Measurements from ENCODE around the gene CPNE4. TPM values are rescaled to one million over a fixed set of nuclear protein-coding genes. Genes with fewer than 3 reads are reported as not detected.
"Not testable (repeated sequence)": the region's sequence is repeated elsewhere in the genome, so short reads cannot be mapped to it uniquely, and the experiment has no call there.

The CPNE4 gene
- total RNA-seq, 4 donors from 2014 or later = not detected

GRCh38 chr3:132047209-132047608, 12.4 kb upstream of the CPNE4 start:
- no peaks in the 10 kb centered on the region for H3K27me3 ChIP-seq
- no peaks in the 10 kb centered on the region for H3K9me3 ChIP-seq
- no peak overlapping the region for H3K27ac ChIP-seq
- in situ Hi-C loops (cut with MboI; ENCODE audit: low sequenced_read_pairs in 4 of 4) = loop anchor here in 1 of 4 donors (25.0 kb wide), 1 partner anchor 1010 kb away; the partner anchor contains the start of genes ASTE1 and NEK11
- intact Hi-C loops (cut with DNase I; ENCODE audit: low total_unique reads) = no loop called here
- H3K36me3 ChIP-seq = no peaks in the 10 kb centered on the region
- ATAC-seq = no peak
- no peak for DNase-seq
- no peak overlapping the region for H3K4me3 ChIP-seq
- TF ChIP-seq POLR2A (IDR thresholded peaks at IDR 0.05) = no peak
- TF ChIP-seq, protein P1, sequence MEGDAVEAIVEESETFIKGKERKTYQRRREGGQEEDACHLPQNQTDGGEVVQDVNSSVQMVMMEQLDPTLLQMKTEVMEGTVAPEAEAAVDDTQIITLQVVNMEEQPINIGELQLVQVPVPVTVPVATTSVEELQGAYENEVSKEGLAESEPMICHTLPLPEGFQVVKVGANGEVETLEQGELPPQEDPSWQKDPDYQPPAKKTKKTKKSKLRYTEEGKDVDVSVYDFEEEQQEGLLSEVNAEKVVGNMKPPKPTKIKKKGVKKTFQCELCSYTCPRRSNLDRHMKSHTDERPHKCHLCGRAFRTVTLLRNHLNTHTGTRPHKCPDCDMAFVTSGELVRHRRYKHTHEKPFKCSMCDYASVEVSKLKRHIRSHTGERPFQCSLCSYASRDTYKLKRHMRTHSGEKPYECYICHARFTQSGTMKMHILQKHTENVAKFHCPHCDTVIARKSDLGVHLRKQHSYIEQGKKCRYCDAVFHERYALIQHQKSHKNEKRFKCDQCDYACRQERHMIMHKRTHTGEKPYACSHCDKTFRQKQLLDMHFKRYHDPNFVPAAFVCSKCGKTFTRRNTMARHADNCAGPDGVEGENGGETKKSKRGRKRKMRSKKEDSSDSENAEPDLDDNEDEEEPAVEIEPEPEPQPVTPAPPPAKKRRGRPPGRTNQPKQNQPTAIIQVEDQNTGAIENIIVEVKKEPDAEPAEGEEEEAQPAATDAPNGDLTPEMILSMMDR (IDR thresholded peaks at IDR 0.05 in 4 of 5, conservative IDR thresholded peaks at IDR 0.05 in 1 of 5) = no peak
- no peaks in the 10 kb centered on the region for H3K4me1 ChIP-seq

- ATAC-seq; H3K4me3 ChIP-seq; DNase-seq; H3K27me3 ChIP-seq; H3K4me1 ChIP-seq; intact Hi-C loops (cut with DNase I; ENCODE audit: low total_unique reads); H3K27ac ChIP-seq; H3K36me3 ChIP-seq; H3K9me3 ChIP-seq: not testable (repeated sequence)
- in situ Hi-C loops (cut with MboI; ENCODE audit: low sequenced_read_pairs in 4 of 4) = loop anchor here in 1 of 4 donors (25.0 kb wide), 1 partner anchor 1008 kb away; the partner anchor contains the start of genes ASTE1 and NEK11
Observed at GRCh38 chr3:132044874-132045273, 10.1 kb upstream of the CPNE4 start.

DNA sequence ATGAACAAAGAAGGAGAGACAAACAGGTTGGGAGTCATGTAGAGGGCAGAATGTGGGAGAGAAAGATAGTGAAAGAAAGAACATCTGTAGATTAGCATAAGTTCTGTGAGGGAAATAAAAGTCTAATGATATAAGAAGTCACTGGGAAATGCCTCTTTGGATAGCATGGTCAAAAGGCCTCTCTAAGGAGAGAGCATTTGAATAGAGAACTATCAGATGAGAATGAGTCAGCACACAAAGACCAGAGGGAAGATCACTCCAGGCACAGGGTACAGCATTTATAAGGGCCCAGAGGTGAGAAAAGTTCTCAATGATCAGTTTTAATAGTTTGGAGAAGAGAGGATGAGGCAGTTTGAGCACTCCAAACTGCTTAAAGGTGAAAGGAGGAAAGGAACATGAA, 7.9 kb upstream of the CPNE4 start:
- ATAC-seq (no peak), DNase-seq (no peak)
- no peak overlapping the region for H3K4me3 ChIP-seq
- no peaks in the 10 kb centered on the region for H3K36me3 ChIP-seq
- H3K27me3 ChIP-seq = peaks cover 0 to 4% (median 0%) of the 10 kb centered on the region in 3 donors
- intact Hi-C loops (cut with DNase I; ENCODE audit: low total_unique reads) (no loop called here), in situ Hi-C loops (cut with MboI; ENCODE audit: low sequenced_read_pairs in 4 of 4) (loop anchor here in 1 of 4 donors (25.0 kb wide), 1 partner anchor 1005 kb away; the partner anchor contains the start of genes ASTE1 and NEK11)
- no peak overlapping the region for H3K27ac ChIP-seq
- TF ChIP-seq, protein P1 (IDR thresholded peaks at IDR 0.05 in 4 of 5, conservative IDR thresholded peaks at IDR 0.05 in 1 of 5) = no peak
- no peak for TF ChIP-seq POLR2A (IDR thresholded peaks at IDR 0.05)
- no peaks in the 10 kb centered on the region for H3K4me1 ChIP-seq
- H3K9me3 ChIP-seq = no peaks in the 10 kb centered on the region

- TF ChIP-seq POLR2A (IDR thresholded peaks at IDR 0.05) = no peak
- TF ChIP-seq, protein P1 (IDR thresholded peaks at IDR 0.05 in 4 of 5, conservative IDR thresholded peaks at IDR 0.05 in 1 of 5) = no peak
- DNase-seq (no peak), ATAC-seq (no peak)
- no peak overlapping the region for H3K4me3 ChIP-seq
- H3K9me3 ChIP-seq = no peaks in the 10 kb centered on the region
- no peaks in the 10 kb centered on the region for H3K36me3 ChIP-seq
- intact Hi-C loops (cut with DNase I; ENCODE audit: low total_unique reads) = loop anchor here (5.0 kb wide), 1 partner anchor 304 kb away; no protein-coding TSS in a partner anchor
- in situ Hi-C loops (cut with MboI; ENCODE audit: low sequenced_read_pairs in 4 of 4) = loop anchor here in 1 of 4 donors (25.0 kb wide), 1 partner anchor 1001 kb away; the partner anchor contains the start of genes ASTE1 and NEK11
- H3K27ac ChIP-seq = no peak overlapping the region
- no peaks in the 10 kb centered on the region for H3K4me1 ChIP-seq
- H3K27me3 ChIP-seq = peaks cover 30 to 47% (median 34%) of the 10 kb centered on the region in 3 donors
Observed at GRCh38 chr3:132038198-132038825, 3.5 kb upstream of the CPNE4 start.

DNA sequence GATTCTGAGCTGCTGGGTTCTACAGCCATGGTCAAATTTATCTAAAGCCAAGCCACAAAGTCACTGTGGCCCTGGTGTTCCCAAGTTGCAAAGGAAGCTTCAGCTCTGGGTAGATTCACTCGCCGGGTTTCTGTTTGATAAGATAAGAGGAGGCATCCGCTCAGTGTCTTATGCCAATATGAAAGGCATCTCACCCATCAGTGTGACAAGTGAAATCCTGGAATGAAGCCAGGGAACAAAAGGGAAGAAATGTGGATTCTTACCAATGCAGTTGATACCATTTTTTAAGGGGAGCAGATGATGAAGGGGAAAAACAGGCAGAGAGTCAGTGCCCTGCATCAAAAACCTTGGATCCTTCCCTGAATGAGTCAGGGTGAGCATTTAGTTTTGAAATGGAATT, 2.8 kb upstream of the CPNE4 start:
- TF ChIP-seq POLR2A (IDR thresholded peaks at IDR 0.05) = no peak
- TF ChIP-seq, protein P1 (IDR thresholded peaks at IDR 0.05 in 4 of 5, conservative IDR thresholded peaks at IDR 0.05 in 1 of 5) = no peak
- peaks cover 36 to 47% (median 38%) of the 10 kb centered on the region in 3 donors for H3K27me3 ChIP-seq
- H3K27ac ChIP-seq = no peak overlapping the region
- no peak for DNase-seq
- no peak for ATAC-seq
- H3K36me3 ChIP-seq = no peaks in the 10 kb centered on the region
- H3K9me3 ChIP-seq = no peaks in the 10 kb centered on the region
- no peaks in the 10 kb centered on the region for H3K4me1 ChIP-seq
- intact Hi-C loops (cut with DNase I; ENCODE audit: low total_unique reads) = loop anchor here (5.0 kb wide), 1 partner anchor 305 kb away; no protein-coding TSS in a partner anchor
- in situ Hi-C loops (cut with MboI; ENCODE audit: low sequenced_read_pairs in 4 of 4) = loop anchor here in 1 of 4 donors (25.0 kb wide), 1 partner anchor 1000 kb away; the partner anchor contains the start of genes ASTE1 and NEK11
- H3K4me3 ChIP-seq = no peak overlapping the region
